Immature natural killer cell (primary cell): ENCODE data around the gene HILPDA. TPM values are rescaled to one million over a fixed set of nuclear protein-coding genes. Genes with fewer than 3 reads are reported as not detected.
A peak's percentile ranks its signal among the peaks of the same experiment; 100 is the strongest.
"Not testable (repeated sequence)": the region's sequence is repeated elsewhere in the genome, so short reads cannot be mapped to it uniquely, and the experiment has no call there.

ENCODE experiments used
- DNase-seq, 3 donors: peaks; one replicate each; pipeline ENCODE4 v3.0.0; 2022; ENCODE audit warnings: mixed read lengths in 1 of 3
- H3K27ac Mint-ChIP-seq, 6 donors: one replicate each; pipeline ENCODE4 v1.8.0; 2020; ENCODE audit warnings: mixed read lengths in 6 of 6, mild to moderate bottlenecking in 5 of 6, inconsistent platforms in 4 of 6, moderate library complexity in 3 of 6
- H3K27me3 Mint-ChIP-seq, 3 donors: one replicate each; pipeline ENCODE4 v1.8.0; 2020 to 2021; ENCODE audit warnings: low read depth in 3 of 3, mild to moderate bottlenecking in 3 of 3, mixed read lengths in 3 of 3, moderate library complexity in 3 of 3, inconsistent platforms in 1 of 3
- H3K36me3 Mint-ChIP-seq, 3 donors: one replicate each; pipeline ENCODE4 v1.8.0; 2020; ENCODE audit warnings: mixed read lengths in 3 of 3, inconsistent platforms in 2 of 3, mild to moderate bottlenecking in 2 of 3
- H3K4me1 Mint-ChIP-seq, 2 donors: one replicate each; pipeline ENCODE4 v1.8.0; 2020; ENCODE audit warnings: inconsistent platforms in 2 of 2, mild to moderate bottlenecking in 2 of 2, mixed read lengths in 2 of 2, moderate library complexity in 1 of 2
- H3K4me3 Mint-ChIP-seq, 5 donors: one replicate each; pipeline ENCODE4 v1.8.0; 2020; ENCODE audit warnings: mild to moderate bottlenecking in 5 of 5, mixed read lengths in 5 of 5, inconsistent platforms in 3 of 5, moderate library complexity in 3 of 5
- H3K9me3 Mint-ChIP-seq, 6 donors: one replicate each; pipeline ENCODE4 v1.8.0; 2020; ENCODE audit warnings: mild to moderate bottlenecking in 6 of 6, mixed read lengths in 6 of 6, inconsistent platforms in 4 of 6, moderate library complexity in 3 of 6
- polyA plus RNA-seq, 3 donors: library from polyadenylated mRNA; unstranded; fragments of 300-500 nt; fragmentation: Illumina TruSeq; gene quantifications; one replicate each; pipeline ENCODE4 v1.2.3, GENCODE V29; 2021

Gene HILPDA
- polyA plus RNA-seq, 3 donors from 2014 or later: 5.7 to 6.5 (median 6.0) TPM

- no peak for DNase-seq
- Mint-ChIP-seq H3K27me3 (peaks cover 0 to 6% (median 3%) of the 10 kb centered on the region in 3 donors), H3K9me3 (no peaks in the 10 kb centered on the region), H3K27ac (no peak overlapping the region), H3K4me3 (no peak overlapping the region), H3K36me3 (no peaks in the 10 kb centered on the region), H3K4me1 (no peaks in the 10 kb centered on the region)
Measured at GRCh38 chr7:128443831-128444600, 11.7 kb upstream of the HILPDA start.

GRCh38 chr7:128446306-128446705, 9.4 kb upstream of the HILPDA start:
- no peaks in the 10 kb centered on the region for H3K36me3 Mint-ChIP-seq
- no peak for DNase-seq
- no peaks in the 10 kb centered on the region for H3K9me3 Mint-ChIP-seq
- H3K27me3 Mint-ChIP-seq: peaks cover 0 to 6% (median 3%) of the 10 kb centered on the region in 3 donors
- no peaks in the 10 kb centered on the region for H3K4me1 Mint-ChIP-seq
- no peak overlapping the region for H3K4me3 Mint-ChIP-seq
- H3K27ac Mint-ChIP-seq: no peak overlapping the region

- no peaks in the 10 kb centered on the region for H3K9me3 Mint-ChIP-seq
- H3K27me3 Mint-ChIP-seq: peaks cover 4 to 9% (median 6%) of the 10 kb centered on the region in 3 donors
- no peak overlapping the region for H3K4me3 Mint-ChIP-seq
- no peak overlapping the region for H3K27ac Mint-ChIP-seq
- no peak for DNase-seq
- no peaks in the 10 kb centered on the region for H3K4me1 Mint-ChIP-seq
- H3K36me3 Mint-ChIP-seq: no peaks in the 10 kb centered on the region
Measured at GRCh38 chr7:128447941-128448564, 7.6 kb upstream of the HILPDA start.

- Mint-ChIP-seq H3K4me3 (no peak overlapping the region), H3K9me3 (no peaks in the 10 kb centered on the region), H3K27me3 (peaks cover 3 to 9% (median 8%) of the 10 kb centered on the region in 3 donors), H3K4me1 (no peaks in the 10 kb centered on the region), H3K36me3 (no peaks in the 10 kb centered on the region), H3K27ac (no peak overlapping the region)
- DNase-seq: no peak
Measured at GRCh38 chr7:128448751-128449302, 6.9 kb upstream of the HILPDA start.

GRCh38 chr7:128450409-128450808, 5.3 kb upstream of the HILPDA start:
- H3K36me3 Mint-ChIP-seq: no peaks in the 10 kb centered on the region
- peaks cover 6% of the 10 kb centered on the region in 2 donors for H3K4me1 Mint-ChIP-seq
- H3K27ac Mint-ChIP-seq: no peak overlapping the region
- DNase-seq: no peak
- H3K4me3 Mint-ChIP-seq: no peak overlapping the region
- H3K27me3 Mint-ChIP-seq: peaks cover 11 to 13% (median 12%) of the 10 kb centered on the region in 3 donors
- no peaks in the 10 kb centered on the region for H3K9me3 Mint-ChIP-seq

- no peaks in the 10 kb centered on the region for H3K9me3 Mint-ChIP-seq
Measured at GRCh38 chr7:128450913-128451312, 4.8 kb upstream of the HILPDA start.

GRCh38 chr7:128452552-128452951, 3.1 kb upstream of the HILPDA start:
- H3K4me3 Mint-ChIP-seq: peak overlapping the region in 1 of 5 donors; percentile 19
- H3K36me3 Mint-ChIP-seq: no peaks in the 10 kb centered on the region
- H3K9me3 Mint-ChIP-seq: no peaks in the 10 kb centered on the region
- no peak for DNase-seq
- peaks cover 13 to 17% (median 16%) of the 10 kb centered on the region in 3 donors for H3K27me3 Mint-ChIP-seq
- H3K27ac Mint-ChIP-seq: peak overlapping the region in 1 of 6 donors; percentile 46
- peaks cover 12 to 13% of the 10 kb centered on the region in 2 donors for H3K4me1 Mint-ChIP-seq

More at GRCh38 chr7:128450913-128451312, 4.8 kb upstream of the HILPDA start:
- H3K27me3 Mint-ChIP-seq: peaks cover 11 to 16% (median 13%) of the 10 kb centered on the region in 3 donors
- peaks cover 7 to 8% of the 10 kb centered on the region in 2 donors for H3K4me1 Mint-ChIP-seq
- no peak overlapping the region for H3K4me3 Mint-ChIP-seq
- no peaks in the 10 kb centered on the region for H3K36me3 Mint-ChIP-seq
- H3K27ac Mint-ChIP-seq: no peak overlapping the region
- no peak for DNase-seq

- peak overlapping the region in 2 of 6 donors; percentile 25 to 40 for H3K27ac Mint-ChIP-seq
- H3K36me3 Mint-ChIP-seq: no peaks in the 10 kb centered on the region
- DNase-seq: no peak
- H3K9me3 Mint-ChIP-seq: no peaks in the 10 kb centered on the region
- H3K27me3 Mint-ChIP-seq: peaks cover 13 to 20% (median 16%) of the 10 kb centered on the region in 3 donors
- peak overlapping the region; percentile 33 to 69 (median 53) for H3K4me3 Mint-ChIP-seq
- peaks cover 24 to 28% of the 10 kb centered on the region in 2 donors for H3K4me1 Mint-ChIP-seq
Measured at GRCh38 chr7:128453836-128454804, 1.6 kb upstream of the HILPDA start.

- Mint-ChIP-seq H3K27ac (peak overlapping the region; percentile 81 to 90 (median 84)), H3K36me3 (no peaks in the 10 kb centered on the region), H3K27me3 (peaks cover 13 to 20% (median 16%) of the 10 kb centered on the region in 3 donors), H3K4me1 (peaks cover 33 to 37% of the 10 kb centered on the region in 2 donors), H3K9me3 (no peaks in the 10 kb centered on the region), H3K4me3 (peak overlapping the region; percentile 87 to 94 (median 93))
- no peak for DNase-seq
Measured at GRCh38 chr7:128454808-128455542, 703 bp upstream of the HILPDA start.

- Mint-ChIP-seq H3K27me3 (peaks cover 13 to 20% (median 14%) of the 10 kb centered on the region in 3 donors), H3K4me1 (peaks cover 34 to 37% of the 10 kb centered on the region in 2 donors), H3K4me3 (peak overlapping the region; percentile 87 to 94 (median 93)), H3K9me3 (no peaks in the 10 kb centered on the region), H3K27ac (peak overlapping the region in 4 of 6 donors; percentile 77 to 87 (median 83)), H3K36me3 (no peaks in the 10 kb centered on the region)
- DNase-seq: no peak
Measured at GRCh38 chr7:128456255-128456725, 612 bp downstream of the HILPDA start.

- H3K4me1 Mint-ChIP-seq: peaks cover 34 to 37% of the 10 kb centered on the region in 2 donors
- DNase-seq, H3K27ac Mint-ChIP-seq, H3K9me3 Mint-ChIP-seq, H3K36me3 Mint-ChIP-seq: not testable (repeated sequence)
- H3K27me3 Mint-ChIP-seq: peaks cover 11 to 20% (median 11%) of the 10 kb centered on the region in 3 donors
- H3K4me3 Mint-ChIP-seq: peak overlapping the region in 3 of 5 donors; percentile 15 to 40 (median 26)
Measured at GRCh38 chr7:128457385-128457784, 1.7 kb downstream of the HILPDA start.

- Mint-ChIP-seq H3K27me3 (peaks cover 4 to 17% (median 11%) of the 10 kb centered on the region in 3 donors), H3K36me3 (no peaks in the 10 kb centered on the region), H3K9me3 (no peaks in the 10 kb centered on the region), H3K27ac (peak overlapping the region; percentile 53 to 93 (median 80)), H3K4me3 (peak overlapping the region in 4 of 5 donors; percentile 29 to 74 (median 60)), H3K4me1 (peaks cover 34 to 37% of the 10 kb centered on the region in 2 donors)
- DNase-seq: peak; percentile 68 to 78 (median 72)
Measured at GRCh38 chr7:128458956-128459355, 3.3 kb downstream of the HILPDA start.
